Gastroesophageal sphincter (tissue), 3 donors: ENCODE data around the gene PHF23.

Source experiments
- EP300 ChIP-seq: sonication (generic); formaldehyde crosslinking; IDR thresholded peaks from one replicate; pipeline ENCODE4 v1.6.1; 2017; ENCODE audit warnings: antibody characterized with exemption, mild to moderate bottlenecking
- POLR2A ChIP-seq, 2 donors: fragments of 450-650 bp; IDR thresholded peaks; one replicate each; pipeline ENCODE4 v1.6.1; 2017; ENCODE audit warnings: antibody characterized with exemption in 2 of 2, mild to moderate bottlenecking in 2 of 2, moderate library complexity in 1 of 2
- POLR2AphosphoS5 ChIP-seq: sonication (generic); formaldehyde crosslinking; IDR thresholded peaks from one replicate; pipeline ENCODE4 v1.6.1; 2017; ENCODE audit warnings: antibody characterized with exemption
- TF ChIP-seq, protein P1 (sequence below), 4 experiments: fragments of 200-600 bp in 2 of 4; fragments of 450-650 bp in 2 of 4; sonication (generic) in 1 of 4; IDR thresholded peaks; one replicate each; pipeline ENCODE4 v1.5.1; 2017 to 2019; ENCODE audit warnings: antibody characterized with exemption in 4 of 4, mild to moderate bottlenecking in 2 of 4, moderate library complexity in 2 of 4

DNA sequence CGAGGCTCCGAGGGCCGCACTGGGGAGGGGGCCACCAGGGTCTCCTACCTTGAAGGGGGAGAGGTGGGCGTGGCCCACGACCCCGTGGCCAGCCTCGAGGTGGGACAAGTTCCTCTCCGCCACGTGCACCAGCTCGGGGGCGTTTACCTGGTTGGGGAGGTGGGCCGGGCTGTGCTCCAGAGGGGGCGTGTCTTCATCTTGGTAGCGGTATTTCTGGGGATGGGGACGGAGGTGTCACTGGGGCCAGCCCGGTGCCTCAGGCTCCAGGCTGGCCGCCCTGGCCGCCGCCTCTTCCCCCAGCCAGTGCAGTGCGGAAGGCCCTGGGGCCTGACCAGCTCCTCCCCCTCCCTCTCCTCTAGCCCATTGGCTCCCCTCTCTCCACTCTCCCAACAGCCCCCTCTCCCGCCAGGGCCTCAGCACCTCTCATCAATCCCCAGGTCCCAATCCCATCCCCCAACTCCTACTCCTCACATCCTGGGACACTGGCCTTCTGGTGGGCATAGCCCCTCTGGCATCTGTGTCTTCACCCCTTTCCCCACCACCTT lies 31.2 kb downstream of the PHF23 start:
- no peak for TF ChIP-seq POLR2A (IDR thresholded peaks at IDR 0.05)
- TF ChIP-seq POLR2AphosphoS5 = no peak
- TF ChIP-seq, protein P1, sequence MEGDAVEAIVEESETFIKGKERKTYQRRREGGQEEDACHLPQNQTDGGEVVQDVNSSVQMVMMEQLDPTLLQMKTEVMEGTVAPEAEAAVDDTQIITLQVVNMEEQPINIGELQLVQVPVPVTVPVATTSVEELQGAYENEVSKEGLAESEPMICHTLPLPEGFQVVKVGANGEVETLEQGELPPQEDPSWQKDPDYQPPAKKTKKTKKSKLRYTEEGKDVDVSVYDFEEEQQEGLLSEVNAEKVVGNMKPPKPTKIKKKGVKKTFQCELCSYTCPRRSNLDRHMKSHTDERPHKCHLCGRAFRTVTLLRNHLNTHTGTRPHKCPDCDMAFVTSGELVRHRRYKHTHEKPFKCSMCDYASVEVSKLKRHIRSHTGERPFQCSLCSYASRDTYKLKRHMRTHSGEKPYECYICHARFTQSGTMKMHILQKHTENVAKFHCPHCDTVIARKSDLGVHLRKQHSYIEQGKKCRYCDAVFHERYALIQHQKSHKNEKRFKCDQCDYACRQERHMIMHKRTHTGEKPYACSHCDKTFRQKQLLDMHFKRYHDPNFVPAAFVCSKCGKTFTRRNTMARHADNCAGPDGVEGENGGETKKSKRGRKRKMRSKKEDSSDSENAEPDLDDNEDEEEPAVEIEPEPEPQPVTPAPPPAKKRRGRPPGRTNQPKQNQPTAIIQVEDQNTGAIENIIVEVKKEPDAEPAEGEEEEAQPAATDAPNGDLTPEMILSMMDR (IDR thresholded peaks at IDR 0.05) = no peak
- no peak for TF ChIP-seq EP300
